Ecto neural progenitor cell (in vitro differentiated cells): ENCODE measurements around the gene SSNA1.

Source experiments
- DNase-seq: peaks from one replicate; pipeline ENCODE4 v3.0.0-alpha.2; 2018; ENCODE audit warnings: low spot score

Gene SSNA1

DNA sequence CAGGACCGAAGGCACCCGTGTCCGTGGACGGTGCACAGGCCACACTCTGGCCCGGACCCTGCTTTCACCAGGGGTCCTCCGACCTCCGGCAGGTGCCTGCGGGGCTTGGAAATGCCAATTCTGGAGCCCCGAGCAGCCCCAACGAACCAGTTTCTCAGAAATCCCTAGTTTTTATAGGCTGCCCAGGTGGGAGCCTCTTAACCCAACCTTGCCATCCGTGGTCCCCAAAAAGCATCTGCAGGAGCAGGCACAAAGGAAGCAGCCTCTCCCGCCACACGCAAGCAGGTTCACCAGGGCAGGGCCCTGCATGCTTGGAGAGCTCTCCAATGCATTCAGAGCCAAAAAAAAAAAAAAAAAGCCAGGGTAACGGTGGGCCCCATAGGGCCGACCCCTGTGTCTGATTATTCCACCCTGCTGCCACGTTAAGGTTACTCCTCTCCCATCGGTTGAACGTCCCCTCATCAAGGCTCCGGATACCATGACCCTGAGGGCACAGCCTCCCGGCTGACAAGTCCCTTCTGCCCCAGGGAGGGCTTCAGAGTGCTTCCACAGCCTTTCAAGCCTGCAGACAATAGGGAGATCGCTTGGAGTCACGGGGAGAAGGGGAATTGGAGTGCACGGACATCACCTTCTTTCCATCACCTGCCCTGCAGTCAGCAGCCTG is 12.9 kb downstream of the SSNA1 start:
- no peak for DNase-seq

DNA sequence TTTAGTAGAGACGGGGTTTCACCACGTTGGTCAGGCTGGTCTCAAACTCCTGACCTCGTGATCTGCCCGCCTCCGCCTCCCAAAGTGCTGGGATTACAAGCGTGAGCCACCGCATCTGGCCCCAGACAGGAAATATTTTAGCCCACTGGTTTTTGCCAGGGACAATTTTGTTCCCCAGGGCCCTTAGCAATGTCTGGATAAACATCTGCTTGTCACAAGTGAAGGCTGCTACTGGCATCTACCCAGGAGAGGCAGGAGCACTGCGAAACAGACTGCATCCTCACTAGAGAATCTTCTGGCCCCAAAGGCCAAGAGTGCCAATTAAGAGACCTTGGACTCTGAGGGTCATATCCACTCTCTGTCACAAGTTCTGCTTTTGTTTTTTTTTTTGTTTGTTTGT is 14.5 kb downstream of the SSNA1 start:
- DNase-seq = no peak

DNA sequence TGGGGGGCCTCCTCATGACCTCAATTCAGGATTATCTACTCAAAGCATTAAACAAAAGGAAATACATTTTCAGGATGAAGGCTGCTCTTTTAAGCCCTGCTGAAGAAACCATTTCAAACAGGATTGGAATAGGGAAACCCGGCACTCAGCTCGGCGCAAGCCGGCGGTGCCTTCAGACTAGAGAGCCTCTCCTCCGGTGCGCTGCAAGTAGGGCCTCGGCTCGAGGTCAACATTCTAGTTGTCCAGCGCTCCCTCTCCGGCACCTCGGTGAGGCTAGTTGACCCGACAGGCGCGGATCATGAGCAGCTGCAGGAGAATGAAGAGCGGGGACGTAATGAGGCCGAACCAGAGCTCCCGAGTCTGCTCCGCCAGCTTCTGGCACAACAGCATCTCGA is 16.3 kb downstream of the SSNA1 start:
- no peak for DNase-seq

DNA sequence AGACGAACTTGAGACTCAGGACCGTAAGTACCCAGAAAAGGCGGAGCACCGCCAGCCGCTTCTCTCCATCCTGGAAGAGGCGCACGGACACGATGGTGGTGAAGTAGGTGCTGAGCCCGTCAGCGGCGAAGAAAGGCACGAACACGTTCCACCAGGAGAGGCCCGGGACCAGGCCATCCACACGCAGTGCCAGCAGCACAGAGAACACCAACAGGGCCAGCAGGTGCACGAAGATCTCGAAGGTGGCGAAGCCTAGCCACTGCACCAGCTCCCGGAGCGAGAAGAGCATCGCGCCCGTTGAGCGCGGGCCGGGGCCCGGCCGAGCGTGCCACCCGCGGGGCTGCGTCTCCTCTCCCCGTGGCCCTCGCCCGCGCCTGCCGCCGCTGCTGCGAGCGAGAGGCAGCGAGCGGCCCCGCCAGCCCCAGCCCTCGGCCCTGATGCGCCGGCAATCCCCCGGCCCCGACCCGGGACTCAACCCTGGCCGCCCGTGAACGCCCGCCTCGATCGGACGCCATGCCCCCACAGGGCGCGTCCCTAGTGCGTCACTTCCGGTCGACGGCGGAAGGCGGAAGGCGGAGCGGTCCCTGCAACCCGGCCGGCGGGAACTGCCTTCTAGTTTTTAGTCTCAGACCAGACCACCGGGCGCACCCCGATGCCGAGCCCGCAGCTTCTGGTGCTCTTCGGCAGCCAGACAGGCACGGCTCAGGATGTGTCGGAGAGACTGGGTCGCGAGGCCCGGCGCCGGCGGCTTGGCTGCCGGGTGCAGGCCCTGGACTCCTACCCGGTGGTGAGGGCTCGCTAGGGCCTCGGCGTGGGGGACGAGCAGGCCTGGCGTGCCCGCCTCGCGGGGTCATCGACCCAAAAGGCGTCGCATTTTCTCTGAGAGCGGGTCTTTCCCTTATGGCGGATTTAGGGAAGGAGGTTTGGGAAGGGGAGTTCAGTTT is 16.9 kb downstream of the SSNA1 start, which contains the start of the genes NDOR1 and TMEM203:
TSS of gene NDOR1 (plus strand) at position 575 of the 944 bp plus-strand sequence. CDS start at position 653, 78 bp downstream.
TSS of gene TMEM203 (minus strand) at position 523 of the 944 bp plus-strand sequence. CDS start at position 289, 234 bp downstream.
- DNase-seq = peak; percentile 97

DNA sequence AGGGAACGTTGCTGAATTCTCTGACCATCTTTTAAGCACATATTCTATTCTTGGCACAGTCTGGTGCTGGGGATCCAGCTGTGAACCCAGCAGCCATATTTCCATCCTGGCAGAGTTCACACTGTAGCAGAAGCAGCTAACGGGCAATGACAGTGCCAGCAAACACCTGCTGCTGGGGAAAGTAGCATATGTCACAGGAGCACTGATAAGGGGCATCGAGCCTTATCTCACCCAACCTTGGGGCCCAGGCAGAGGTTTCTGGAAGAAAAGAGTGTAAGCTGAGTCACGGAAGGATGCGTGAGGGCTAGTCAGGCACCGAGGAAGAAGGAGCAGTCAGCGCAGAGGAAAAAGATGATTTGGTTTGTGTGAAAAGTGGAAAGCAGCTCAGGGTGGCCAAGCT is 18.1 kb downstream of the SSNA1 start:
- DNase-seq = no peak

DNA sequence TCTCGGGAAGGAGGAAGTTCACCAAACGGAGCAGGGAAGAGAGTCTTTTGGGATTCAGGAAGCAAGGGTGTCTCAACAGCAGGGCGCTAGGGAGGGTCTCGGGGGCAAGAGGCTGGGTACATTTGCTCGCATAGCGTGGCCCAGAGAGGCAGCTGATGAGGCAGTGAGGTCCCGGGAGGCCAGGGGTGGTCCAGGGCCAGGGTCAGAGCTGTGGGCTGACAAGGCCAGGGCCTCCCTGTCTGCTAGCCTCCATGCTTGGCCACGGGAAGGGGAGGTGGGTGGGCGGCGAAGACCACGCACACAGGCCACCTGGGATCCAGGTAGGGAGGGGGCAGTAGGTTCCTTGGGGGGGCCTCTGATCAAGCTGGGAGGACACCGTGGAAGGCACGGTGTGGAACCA is 23.1 kb downstream of the SSNA1 start:
- DNase-seq = no peak

DNA sequence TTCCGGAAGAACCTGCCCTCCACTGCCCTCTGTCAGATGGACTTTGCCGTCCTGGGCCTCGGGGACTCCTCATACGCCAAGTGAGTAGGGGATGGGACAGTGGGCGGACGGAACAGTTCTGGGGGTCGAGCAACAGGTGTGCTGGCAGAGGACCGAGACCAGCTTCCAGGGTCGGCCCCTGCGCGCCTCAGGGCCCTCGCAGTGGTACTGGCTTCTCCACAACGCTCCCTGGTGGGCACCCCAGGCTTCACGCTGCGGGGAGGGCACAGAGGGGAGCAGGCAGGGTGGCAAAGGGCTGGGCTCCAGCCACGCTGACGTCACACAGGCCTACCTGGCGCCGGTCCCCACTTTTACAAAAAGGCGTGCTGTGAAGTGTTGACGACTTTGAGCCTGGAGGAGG is 24.0 kb downstream of the SSNA1 start:
- DNase-seq = no peak

DNA sequence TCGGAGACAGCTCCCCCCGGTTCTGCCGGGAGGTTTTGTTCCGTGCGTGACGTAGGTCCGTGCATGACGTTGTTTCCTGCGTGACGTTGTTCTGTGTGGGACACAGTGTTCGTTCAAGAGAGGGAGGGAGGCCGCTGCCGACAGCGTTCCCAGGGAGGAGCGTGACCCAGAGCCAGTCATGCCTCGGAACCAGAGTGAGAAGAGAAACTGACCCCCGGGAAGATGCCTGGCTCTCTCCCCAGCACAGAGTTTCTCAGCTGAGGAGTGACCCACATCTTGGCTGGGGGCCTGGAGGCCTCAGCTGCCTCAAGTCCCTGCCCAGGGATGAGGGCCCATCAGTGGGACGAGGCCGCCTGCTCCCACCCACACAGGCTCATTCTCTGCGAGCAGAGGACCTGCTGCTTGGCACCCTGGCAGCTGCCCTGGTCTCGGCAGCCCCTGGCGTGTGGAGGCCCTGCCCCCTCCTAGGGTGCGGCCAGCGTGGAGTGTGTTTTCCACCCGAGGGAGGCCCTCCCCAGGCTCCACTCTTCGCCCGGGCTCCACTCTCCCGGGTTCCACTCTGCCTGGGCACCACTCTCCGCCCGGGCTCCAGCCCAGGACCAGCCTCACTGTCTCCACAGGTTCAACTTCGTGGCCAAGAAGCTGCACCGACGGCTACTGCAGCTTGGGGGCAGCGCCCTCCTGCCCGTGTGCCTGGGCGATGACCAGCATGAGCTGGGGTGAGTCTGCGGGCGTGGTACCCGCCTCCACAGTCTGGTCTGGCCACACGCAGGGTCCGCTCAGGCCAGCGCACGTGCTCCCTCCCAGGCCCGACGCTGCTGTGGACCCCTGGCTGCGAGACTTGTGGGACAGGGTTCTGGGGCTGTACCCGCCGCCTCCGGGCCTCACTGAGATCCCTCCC is 24.9 kb downstream of the SSNA1 start:
- DNase-seq = no peak

DNA sequence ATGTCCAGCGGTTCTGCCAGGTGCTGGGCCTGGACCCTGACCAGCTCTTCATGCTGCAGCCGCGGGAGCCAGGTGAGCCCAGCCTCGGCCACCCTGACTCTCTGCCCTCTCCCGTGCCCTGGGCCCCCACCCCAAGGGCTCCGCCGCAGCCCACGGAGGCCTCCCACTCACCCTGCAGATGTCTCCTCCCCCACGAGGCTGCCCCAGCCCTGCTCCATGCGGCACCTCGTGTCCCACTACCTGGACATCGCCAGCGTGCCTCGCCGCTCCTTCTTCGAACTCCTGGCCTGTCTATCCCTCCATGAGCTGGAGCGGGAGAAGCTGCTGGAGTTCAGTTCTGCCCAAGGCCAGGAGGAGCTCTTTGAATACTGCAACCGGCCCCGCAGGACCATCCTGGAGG is 26.1 kb downstream of the SSNA1 start:
- DNase-seq = no peak

DNA sequence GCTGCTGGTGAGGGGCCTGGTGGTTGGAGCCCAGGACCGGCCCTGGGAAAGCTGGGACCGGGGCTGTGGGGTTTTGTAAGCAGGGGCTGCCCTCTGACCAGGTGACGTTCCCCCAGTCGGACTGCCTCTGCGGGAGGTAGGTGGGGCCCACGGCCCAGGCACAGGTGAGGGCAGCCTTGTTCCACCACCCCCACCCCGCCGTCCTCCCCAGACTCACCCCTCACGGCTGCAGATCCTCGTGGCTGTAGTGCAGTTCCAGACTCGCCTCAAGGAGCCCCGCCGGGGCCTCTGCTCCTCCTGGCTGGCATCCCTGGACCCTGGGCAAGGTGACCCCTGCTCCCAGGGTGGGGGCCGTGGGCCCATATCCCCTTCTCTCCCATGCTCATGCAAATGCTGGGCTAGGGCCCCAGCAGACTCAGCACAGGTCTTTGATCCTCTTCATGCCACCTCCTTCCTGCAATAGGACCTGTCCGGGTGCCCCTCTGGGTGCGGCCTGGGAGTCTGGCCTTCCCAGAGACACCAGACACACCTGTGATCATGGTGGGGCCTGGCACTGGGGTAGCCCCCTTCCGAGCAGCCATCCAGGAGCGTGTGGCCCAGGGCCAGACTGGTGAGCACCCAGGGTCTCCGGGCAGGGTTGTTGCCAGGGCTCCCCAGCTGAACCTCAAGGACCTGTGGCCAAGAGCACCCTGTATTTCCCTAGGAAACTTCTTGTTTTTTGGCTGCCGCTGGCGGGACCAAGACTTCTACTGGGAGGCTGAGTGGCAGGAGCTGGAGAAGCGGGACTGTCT is 26.9 kb downstream of the SSNA1 start:
- DNase-seq = no peak

DNA sequence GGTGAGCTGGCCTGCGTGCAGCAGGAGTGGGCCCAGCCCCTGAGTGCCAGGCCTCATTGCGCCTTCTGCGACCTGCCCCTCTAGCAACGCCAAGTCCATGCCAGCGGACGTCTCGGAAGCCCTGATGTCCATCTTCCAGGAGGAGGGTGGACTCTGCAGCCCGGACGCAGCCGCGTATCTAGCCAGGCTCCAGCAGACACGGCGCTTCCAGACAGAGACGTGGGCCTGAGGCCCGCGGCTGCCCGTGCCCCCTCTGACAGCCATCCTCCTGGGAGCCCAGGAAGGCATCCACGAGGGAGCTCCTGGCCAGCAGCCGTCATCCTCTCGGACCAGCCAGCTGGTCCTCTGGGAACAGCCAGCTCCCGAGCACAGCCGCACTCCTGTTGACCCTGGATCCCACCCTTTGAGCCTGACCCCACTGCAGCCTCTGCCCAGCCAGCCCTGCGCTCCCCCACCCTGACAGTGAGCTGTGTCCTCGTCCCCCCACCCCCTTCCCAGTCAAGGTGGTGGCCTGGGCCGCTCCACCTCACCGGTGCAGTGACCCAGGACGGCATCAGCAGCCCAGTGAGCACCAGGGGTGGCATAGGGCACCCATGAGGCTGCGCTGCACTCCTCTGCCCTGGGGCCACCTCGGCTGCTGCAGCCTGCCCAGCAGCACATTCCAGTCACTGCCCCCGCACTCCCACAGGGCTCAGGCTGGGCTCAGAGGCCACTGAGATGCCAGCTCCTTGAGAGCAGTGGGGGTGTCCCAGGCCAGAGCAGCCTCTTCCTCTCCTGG is 27.9 kb downstream of the SSNA1 start:
- DNase-seq = no peak

DNA sequence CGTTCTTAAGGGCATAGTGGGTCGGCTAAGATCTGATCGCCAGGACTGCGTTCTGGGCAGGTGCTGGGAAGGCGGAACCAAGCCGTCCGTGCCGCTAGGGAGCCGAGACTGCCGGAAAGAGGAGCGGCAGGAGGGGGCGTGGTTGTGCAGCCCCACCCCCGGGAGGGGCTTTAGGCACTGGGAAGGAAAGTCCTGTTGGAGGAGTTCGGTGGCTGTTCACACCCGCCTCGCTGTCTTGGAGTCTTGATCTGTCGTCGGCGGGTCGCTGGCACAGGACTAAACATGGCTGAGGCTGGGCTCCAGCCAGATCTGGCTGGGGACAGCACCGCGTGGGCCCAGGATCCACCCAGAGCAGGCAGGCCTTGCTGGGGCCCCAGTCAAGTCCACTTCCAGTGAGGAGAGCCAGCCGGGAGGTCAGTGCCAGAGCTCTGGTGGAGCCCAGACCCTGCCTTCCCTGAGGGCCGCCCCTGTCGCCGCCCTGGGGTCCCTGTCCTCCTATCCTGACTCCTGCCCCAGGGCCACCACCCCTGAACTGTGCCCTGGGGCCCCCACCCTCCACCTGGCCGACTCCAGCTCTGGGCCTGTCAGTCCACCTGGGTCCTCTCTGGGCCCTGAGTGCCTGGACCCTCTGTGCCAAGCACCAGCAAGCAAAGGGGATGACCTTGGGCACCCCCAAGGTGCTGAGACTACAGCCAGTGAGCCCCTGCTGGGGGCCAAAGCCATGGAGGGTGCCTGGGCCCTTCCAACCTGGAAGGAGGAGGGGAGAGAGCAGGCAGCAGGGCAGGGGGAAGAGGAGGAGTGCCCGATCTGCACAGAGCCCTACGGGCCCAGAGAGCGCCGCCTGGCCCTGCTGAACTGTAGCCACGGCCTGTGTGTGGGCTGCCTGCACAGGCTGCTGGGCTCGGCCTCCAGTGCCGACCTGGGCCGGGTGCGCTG is 29.1 kb downstream of the SSNA1 start:
- peak; percentile 73 for DNase-seq

DNA sequence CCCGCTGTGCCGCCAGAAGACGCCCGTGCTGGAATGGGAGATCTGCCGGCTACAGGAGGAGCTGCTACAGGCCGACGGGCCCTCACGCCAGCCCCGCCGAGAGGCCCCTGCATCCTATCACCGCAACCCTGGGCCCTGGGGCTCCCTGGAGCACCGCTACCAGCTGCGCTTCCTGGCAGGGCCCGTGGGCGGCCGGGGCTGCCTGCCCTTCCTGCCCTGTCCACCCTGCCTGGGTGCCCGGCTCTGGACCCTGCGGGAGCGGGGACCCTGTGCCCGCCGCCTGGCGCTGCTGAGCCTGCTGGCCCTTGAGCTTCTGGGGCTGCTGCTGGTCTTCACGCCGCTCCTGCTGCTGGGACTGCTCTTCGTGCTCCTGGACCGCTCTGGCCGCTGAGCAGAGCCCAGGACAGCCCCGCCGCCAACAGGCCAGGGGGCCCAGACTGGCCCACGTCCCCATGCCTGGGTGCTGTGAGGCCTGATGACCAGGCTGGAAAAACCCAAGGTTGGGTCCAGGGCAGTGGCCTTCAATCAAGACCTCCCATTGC is 29.8 kb downstream of the SSNA1 start:
- no peak for DNase-seq

DNA sequence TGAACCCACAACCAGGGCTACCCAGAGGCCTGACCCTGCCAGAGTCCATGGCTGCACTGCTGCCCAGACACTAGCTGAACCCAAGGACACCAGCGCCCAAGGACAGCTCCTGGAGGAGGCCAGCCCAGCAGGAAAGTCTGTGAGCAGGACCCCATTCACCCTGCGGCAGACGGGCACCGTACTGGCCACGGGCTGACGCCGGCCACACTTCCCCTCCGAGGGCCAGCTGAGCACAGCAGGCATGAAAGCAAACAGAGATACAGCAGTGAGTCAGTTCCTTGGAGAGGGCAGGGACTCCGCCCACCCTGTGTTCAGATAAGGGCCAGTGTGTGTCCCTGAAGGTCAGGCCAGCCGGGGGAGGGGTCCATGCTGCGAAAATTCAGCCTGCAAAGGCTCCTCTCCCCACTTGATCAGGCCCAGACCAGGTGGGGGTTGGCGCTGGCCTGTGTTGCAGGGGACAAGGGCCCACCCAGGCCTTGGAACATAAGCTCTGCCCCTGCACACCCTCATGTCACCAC is 30.3 kb downstream of the SSNA1 start:
- DNase-seq = no peak

DNA sequence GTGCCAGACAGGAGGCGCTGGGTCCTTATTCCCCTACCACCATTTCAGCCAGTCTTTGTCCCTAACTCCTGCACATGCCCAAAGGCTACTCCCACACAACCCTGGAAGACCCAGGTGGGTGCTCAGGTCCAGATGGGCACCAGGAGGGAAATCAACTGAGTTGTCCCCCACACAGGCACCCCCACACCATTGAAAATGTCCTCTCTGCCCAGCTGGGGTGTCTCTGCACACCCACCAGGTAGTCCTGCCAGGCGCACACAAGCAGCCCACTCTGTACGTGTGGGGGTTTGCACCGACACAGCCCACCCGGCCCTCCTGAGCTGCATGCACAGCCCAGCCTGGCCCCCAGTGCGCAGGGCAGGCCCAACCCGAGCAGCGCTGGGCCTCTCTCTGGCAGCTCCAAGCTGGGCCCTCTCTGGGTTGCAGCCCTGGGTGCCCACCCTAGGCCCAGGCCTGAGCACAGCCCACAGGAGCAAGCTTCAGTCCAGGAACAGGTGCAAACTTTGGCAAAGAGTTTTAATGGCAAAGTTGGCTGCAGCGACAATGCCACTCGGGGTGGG is 31.4 kb downstream of the SSNA1 start:
- DNase-seq = no peak

DNA sequence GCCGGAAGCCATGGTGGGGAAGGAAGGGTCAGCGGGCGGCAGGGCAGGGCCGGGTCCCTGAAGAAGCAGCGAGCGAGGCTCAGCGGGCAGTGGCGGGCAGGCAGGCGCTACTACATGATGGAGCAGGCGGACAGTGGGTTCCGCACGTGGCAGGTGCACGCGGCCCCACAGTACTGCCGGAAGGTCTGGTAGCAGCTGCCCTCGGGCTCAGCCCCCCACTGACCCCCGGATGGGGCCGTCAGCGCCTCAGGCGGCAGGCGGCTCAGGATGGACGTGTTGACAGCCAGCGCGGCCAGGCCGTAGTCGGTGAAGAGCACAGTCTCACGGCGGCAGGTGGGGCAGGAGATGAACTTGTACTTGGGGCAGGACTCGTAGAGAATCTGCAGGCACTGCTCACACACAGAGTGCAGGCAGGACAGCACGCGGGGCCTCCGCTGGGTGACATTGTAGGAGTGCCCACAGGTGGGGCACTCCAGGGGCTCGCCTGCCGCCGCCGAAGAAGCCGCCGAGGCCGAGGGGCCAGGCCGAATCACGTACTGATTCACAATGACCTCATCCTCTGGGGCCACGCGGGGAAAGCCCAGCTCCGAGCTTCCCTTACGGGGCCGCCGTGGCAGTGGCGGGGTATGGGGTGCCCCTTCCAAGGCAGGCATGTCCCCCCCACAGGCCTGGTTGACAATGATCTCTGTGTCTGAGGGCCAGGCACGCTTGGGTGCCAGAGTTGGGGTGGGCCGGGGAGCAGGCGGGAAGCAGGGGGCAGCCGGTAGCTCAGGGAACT is 32.0 kb downstream of the SSNA1 start:
- DNase-seq = no peak

DNA sequence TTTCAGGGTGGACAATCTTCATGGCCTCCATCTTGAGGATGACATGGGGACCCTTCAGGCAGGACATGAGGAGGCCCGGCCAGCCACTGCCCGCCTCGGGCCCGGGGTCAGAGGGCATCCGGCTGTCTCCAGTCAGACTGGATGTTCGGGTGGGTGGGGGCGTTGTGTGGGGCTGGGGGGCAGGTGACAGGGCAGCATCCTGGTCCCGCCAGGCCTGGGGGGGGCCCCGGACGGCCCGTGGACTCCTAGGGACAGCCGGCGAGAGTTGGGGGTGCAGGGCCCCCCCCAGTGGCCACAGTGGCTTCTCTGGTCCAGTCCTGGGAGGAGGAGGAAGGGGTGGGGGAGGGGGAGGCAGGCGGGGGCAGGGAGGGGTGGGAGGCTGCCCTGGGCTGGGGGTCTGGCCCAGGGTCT is 32.6 kb downstream of the SSNA1 start:
- DNase-seq = no peak
